B cell (primary cell): ENCODE results near the gene KBTBD13. TPM values are rescaled to one million over a fixed set of nuclear protein-coding genes. Genes with fewer than 3 reads are reported as not detected.

ENCODE experiments used
- ATAC-seq: fragments of 200-7000 bp; cut with Tn5 transposase; one replicate; pipeline ENCODE4 v1.10.0; 2021; ENCODE audit warnings: low read depth, mild to moderate bottlenecking, moderate number of reproducible peaks, moderate library complexity
- CTCF ChIA-PET: fragments of 350-600 bp; sonication (Branson Sonifier 250); formaldehyde crosslinking; loops from one replicate; lab custom pipeline; 2021; ENCODE audit warnings: antibody characterized with exemption, inconsistent platforms; lab: Charles Lee
- POLR2A ChIA-PET: fragments of 350-600 bp; sonication (Branson Sonifier 250); formaldehyde crosslinking; loops from one replicate; lab custom pipeline; 2021; ENCODE audit warnings: antibody characterized with exemption; lab: Charles Lee
- DNase-seq: peaks from one replicate; pipeline ENCODE4 v3.0.0; 2013
- H2AFZ ChIP-seq: 2 replicates; pipeline ENCODE4 v1.6.1; 2012; ENCODE audit warnings: mild to moderate bottlenecking, low read depth, low read length; ENCODE audit not compliant: insufficient read depth, poor library complexity, severe bottlenecking
- H3K27ac ChIP-seq, 2 donors: 1 replicate in 1 of 2; 2 replicates in 1 of 2; pipeline ENCODE4 v1.5.1; 2012 to 2013; ENCODE audit warnings: low read length in 2 of 2, mild to moderate bottlenecking in 2 of 2, moderate library complexity in 1 of 2
- H3K27me3 ChIP-seq, 4 experiments: fragments of 200-600 bp in 1 of 4; sonication (generic) in 1 of 4; replicated peaks in 1 of 4; 1 replicate in 2 of 4; 2 replicates in 2 of 4; pipeline versions ENCODE4 v1.6.1 to v1.7.0; 2013 to 2016; ENCODE audit warnings: low read length in 3 of 4, mild to moderate bottlenecking in 2 of 4, mixed read lengths in 1 of 4, moderate library complexity in 1 of 4; ENCODE audit not compliant: insufficient read depth in 4 of 4, control insufficient read depth in 3 of 4; ENCODE audit errors: control extremely low read depth in 1 of 4
- H3K36me3 ChIP-seq, 2 experiments: replicated peaks in 1 of 2; 1 replicate in 1 of 2; 2 replicates in 1 of 2; pipeline versions ENCODE4 v1.6.1 to v1.7.1; 2013; ENCODE audit warnings: low read length in 1 of 2; ENCODE audit not compliant: insufficient read depth in 2 of 2, control insufficient read depth in 1 of 2; ENCODE audit errors: control extremely low read depth in 1 of 2, extremely low read depth in 1 of 2
- H3K4me1 ChIP-seq, 2 donors: fragments of 200-600 bp in 1 of 2; sonication (generic) in 1 of 2; 1 replicate in 1 of 2; 2 replicates in 1 of 2; pipeline versions ENCODE4 v1.5.1 to v1.6.1; 2013 to 2017; ENCODE audit warnings: low read length in 2 of 2; ENCODE audit not compliant: control insufficient read depth in 2 of 2, insufficient read depth in 2 of 2
- H3K4me2 ChIP-seq: replicated peaks from 2 replicates; pipeline ENCODE3; 2012; ENCODE audit warnings: mild to moderate bottlenecking, low read depth, low read length; ENCODE audit not compliant: poor library complexity, severe bottlenecking
- H3K4me3 ChIP-seq, 5 experiments: fragments of 200-600 bp in 1 of 5; sonication (generic) in 1 of 5; 1 replicate in 3 of 5; 2 replicates in 2 of 5; pipeline versions ENCODE4 v1.5.1 to v1.7.0; 2011 to 2016; ENCODE audit warnings: low read length in 4 of 5, mild to moderate bottlenecking in 4 of 5, low read depth in 2 of 5, control low read depth in 1 of 5, moderate library complexity in 1 of 5; ENCODE audit not compliant: insufficient read depth in 1 of 5; ENCODE audit errors: control extremely low read depth in 1 of 5, extremely low read depth in 1 of 5
- H3K79me2 ChIP-seq: fragments of 200-600 bp; sonication (generic); one replicate; pipeline ENCODE4 v1.6.0; 2016; ENCODE audit warnings: low read length; ENCODE audit not compliant: control insufficient read depth, insufficient read depth
- H3K9ac ChIP-seq: fragments of 200-600 bp; sonication (generic); 2 replicates; pipeline ENCODE4 v1.6.1; 2017; ENCODE audit warnings: mild to moderate bottlenecking, low read length, moderate library complexity
- H3K9me3 ChIP-seq, 3 donors: one replicate each; pipeline versions ENCODE4 v1.6.1 to v1.7.1; 2013; ENCODE audit warnings: low read length in 2 of 3; ENCODE audit not compliant: control insufficient read depth in 2 of 3, insufficient read depth in 1 of 3; ENCODE audit errors: control extremely low read depth in 1 of 3
- H4K20me1 ChIP-seq: 2 replicates; pipeline ENCODE4 v1.6.0; 2012; ENCODE audit warnings: mild to moderate bottlenecking, low read length; ENCODE audit not compliant: insufficient read depth, control insufficient read depth, poor library complexity, severe bottlenecking
- H3K27ac Mint-ChIP-seq: one replicate; pipeline ENCODE4 v1.8.0; 2021; ENCODE audit warnings: mixed read lengths
- H3K27me3 Mint-ChIP-seq: one replicate; pipeline ENCODE4 v1.8.0; 2021; ENCODE audit warnings: mixed read lengths
- H3K4me1 Mint-ChIP-seq: one replicate; pipeline ENCODE4 v1.8.0; 2021; ENCODE audit warnings: mixed read lengths
- H3K4me3 Mint-ChIP-seq: one replicate; pipeline ENCODE4 v1.8.0; 2021; ENCODE audit warnings: mixed read lengths
- H3K9me3 Mint-ChIP-seq: one replicate; pipeline ENCODE4 v1.8.0; 2022; ENCODE audit warnings: mixed read lengths; ENCODE audit not compliant: insufficient read depth
- CTCF ChIP-seq: fragments of 200-600 bp; IDR thresholded peaks from one replicate; pipeline ENCODE4 v1.8.0; 2022; ENCODE audit warnings: antibody characterized with exemption, mild to moderate bottlenecking
- EZH2 ChIP-seq: IDR thresholded peaks from 2 replicates; pipeline ENCODE4 v1.6.1; 2012; ENCODE audit warnings: borderline replicate concordance, low read depth, mild to moderate bottlenecking, moderate library complexity, low read length; ENCODE audit not compliant: insufficient read depth, poor library complexity, severe bottlenecking
- WGBS: methylation state at CpG from one replicate; pipeline ENCODE4 v1.1.5; 2013; ENCODE audit warnings: missing lambda C conversion rate; ENCODE audit not compliant: insufficient coverage; 5-methylcytosine and 5-hydroxymethylcytosine counted together
- intact Hi-C: fragments of 100-400 bp; cut with micrococcal nuclease; formaldehyde crosslinking; loops from one replicate; pipeline ENCODE4 v1.10.0; 2022
- polyA plus RNA-seq: library from polyadenylated mRNA; depleted of rRNA; stranded (reverse); fragments of >200 nt; gene quantifications from 2 replicates; pipeline ENCODE4 v1.2.3, GENCODE V29; 2012
- total RNA-seq, 2 donors: library from RNA; stranded (reverse); fragments of 120-200 nt in 1 of 2; gene quantifications; 1 replicate in 1 of 2; 2 replicates in 1 of 2; pipeline versions ENCODE4 v1.2.3 to v1.2.4, GENCODE V29; 2013 to 2022

Gene KBTBD13
- total and polyA plus RNA-seq, 2 donors (not counting 1 experiment from before 2014, with no cell fraction given): not detected

GRCh38 chr15:65054333-65055200 is 22.0 kb upstream of the KBTBD13 start:
- H3K27me3 ChIP-seq: peaks cover 0 to 5% (median 0%) of the 10 kb centered on the region in 4 experiments
- POLR2A ChIA-PET: no interaction called here
- no peaks in the 10 kb centered on the region for H3K79me2 ChIP-seq
- H3K27ac ChIP-seq: no peak overlapping the region
- no peak overlapping the region for H3K4me3 ChIP-seq
- intact Hi-C loops: loop anchor here (2.0 kb wide), 1 partner anchor 250 kb away; the partner anchor contains the start of gene RNU5B-1
- ATAC-seq (peak; percentile 53), DNase-seq (peak; percentile 68)
- CTCF ChIA-PET: interaction anchor here (0.5 to 4.1 kb wide), 12 partner anchors 12 to 331 kb away, joined by 3 to 13 read pairs (median 4); partner anchors contain the start of gene KBTBD13
- no peak overlapping the region for H3K4me3 Mint-ChIP-seq
- H3K27me3 Mint-ChIP-seq: no peaks in the 10 kb centered on the region
- no peaks in the 10 kb centered on the region for H3K9me3 Mint-ChIP-seq
- no peaks in the 10 kb centered on the region for H3K9me3 ChIP-seq
- H4K20me1 ChIP-seq: no peaks in the 10 kb centered on the region
- no peaks in the 10 kb centered on the region for H3K36me3 ChIP-seq
- H2AFZ ChIP-seq: no peak overlapping the region
- 79% methylated on average over 26 of the region's 26 CpGs for WGBS
- H3K27ac Mint-ChIP-seq: no peak overlapping the region
- no peak overlapping the region for H3K9ac ChIP-seq
- H3K4me2 ChIP-seq: no peak overlapping the region
- peaks cover 11% of the 10 kb centered on the region for H3K4me1 Mint-ChIP-seq
- peaks cover 8 to 13% of the 10 kb centered on the region in 2 donors for H3K4me1 ChIP-seq
- TF ChIP-seq CTCF: peak; percentile 76
- TF ChIP-seq EZH2: no peak
